ENCODE measurements around the gene ERICH4. TPM values are rescaled to one million over a fixed set of nuclear protein-coding genes. Genes with fewer than 3 reads are reported as not detected.

ERICH4 gene
- total RNA-seq, 1 donor from 2014 or later, result not detected

- intact Hi-C loops (cut with DNase I), result loop anchor here (10.0 kb wide), 1 partner anchor 126 kb away; the partner anchor contains the start of gene CEACAM21
- Histone ChIP-seq H3K4me1 (no peaks in the 10 kb centered on the region), H3K4me3 (peak overlapping the region; percentile 6), H3K9me3 (no peaks in the 10 kb centered on the region), H3K27me3 (no peaks in the 10 kb centered on the region), H3K27ac (no peak overlapping the region), H3K36me3 (no peaks in the 10 kb centered on the region)
- ATAC-seq, result peak; percentile 98
- peak; percentile 86 for DNase-seq
- TF ChIP-seq, protein P1, sequence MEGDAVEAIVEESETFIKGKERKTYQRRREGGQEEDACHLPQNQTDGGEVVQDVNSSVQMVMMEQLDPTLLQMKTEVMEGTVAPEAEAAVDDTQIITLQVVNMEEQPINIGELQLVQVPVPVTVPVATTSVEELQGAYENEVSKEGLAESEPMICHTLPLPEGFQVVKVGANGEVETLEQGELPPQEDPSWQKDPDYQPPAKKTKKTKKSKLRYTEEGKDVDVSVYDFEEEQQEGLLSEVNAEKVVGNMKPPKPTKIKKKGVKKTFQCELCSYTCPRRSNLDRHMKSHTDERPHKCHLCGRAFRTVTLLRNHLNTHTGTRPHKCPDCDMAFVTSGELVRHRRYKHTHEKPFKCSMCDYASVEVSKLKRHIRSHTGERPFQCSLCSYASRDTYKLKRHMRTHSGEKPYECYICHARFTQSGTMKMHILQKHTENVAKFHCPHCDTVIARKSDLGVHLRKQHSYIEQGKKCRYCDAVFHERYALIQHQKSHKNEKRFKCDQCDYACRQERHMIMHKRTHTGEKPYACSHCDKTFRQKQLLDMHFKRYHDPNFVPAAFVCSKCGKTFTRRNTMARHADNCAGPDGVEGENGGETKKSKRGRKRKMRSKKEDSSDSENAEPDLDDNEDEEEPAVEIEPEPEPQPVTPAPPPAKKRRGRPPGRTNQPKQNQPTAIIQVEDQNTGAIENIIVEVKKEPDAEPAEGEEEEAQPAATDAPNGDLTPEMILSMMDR (IDR thresholded peaks at IDR 0.05), result peak; percentile 100
Measured at GRCh38 chr19:41449079-41449864, 6.3 kb downstream of the ERICH4 start.

DNA sequence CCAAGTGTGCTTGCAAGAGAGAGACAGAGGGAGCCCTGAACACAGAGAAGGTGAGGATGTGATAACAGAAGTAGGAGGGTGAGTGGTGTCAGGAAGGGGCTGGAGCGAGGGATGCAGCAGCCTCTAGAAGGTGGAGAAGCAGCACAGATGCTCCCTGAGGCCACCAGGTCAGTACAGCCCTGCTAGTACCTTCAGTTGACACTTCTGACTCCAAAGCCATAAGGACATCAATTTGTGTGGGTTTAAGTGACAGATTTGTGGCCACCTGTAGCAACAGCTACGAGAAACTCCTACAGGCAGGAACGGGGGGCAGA is 6.9 kb downstream of the ERICH4 start:
- intact Hi-C loops (cut with DNase I), result loop anchor here (10.0 kb wide), 1 partner anchor 125 kb away; the partner anchor contains the start of gene CEACAM21
- Histone ChIP-seq H3K27me3 (no peaks in the 10 kb centered on the region), H3K4me3 (no peak overlapping the region), H3K36me3 (no peaks in the 10 kb centered on the region), H3K27ac (no peak overlapping the region), H3K9me3 (no peaks in the 10 kb centered on the region), H3K4me1 (no peaks in the 10 kb centered on the region)
- no peak for DNase-seq
- TF ChIP-seq, protein P1 (IDR thresholded peaks at IDR 0.05), result no peak
- no peak for ATAC-seq

- no peaks in the 10 kb centered on the region for H3K36me3 ChIP-seq
- intact Hi-C loops (cut with DNase I), result no loop called here
- no peak for ATAC-seq
Measured at GRCh38 chr19:41452584-41453275, 9.8 kb downstream of the ERICH4 start.

DNA sequence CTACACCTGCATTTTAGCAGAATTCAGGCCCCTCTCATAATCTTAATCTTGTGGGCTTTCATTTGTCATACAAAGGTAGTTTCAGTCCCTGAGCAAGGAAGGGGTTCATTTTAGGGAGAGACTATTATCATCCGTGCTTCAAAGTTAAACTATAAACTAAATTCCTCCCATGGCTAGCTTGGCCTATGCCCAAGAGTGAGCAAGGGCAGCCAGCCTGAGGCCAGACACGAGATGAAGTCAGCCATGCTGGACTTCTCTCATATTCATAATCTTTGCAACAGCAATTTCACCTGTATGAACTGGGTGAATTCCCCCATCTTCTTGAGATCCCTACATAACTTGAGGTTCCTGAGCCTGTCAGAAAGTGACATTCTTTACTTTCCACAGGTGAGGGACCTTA is 13.0 kb downstream of the ERICH4 start:
- intact Hi-C loops (cut with DNase I), result no loop called here
- peaks cover 16% of the 10 kb centered on the region for H3K4me1 ChIP-seq
- ATAC-seq, result no peak
- H3K9me3 ChIP-seq, result no peaks in the 10 kb centered on the region
- no peak overlapping the region for H3K4me3 ChIP-seq
- no peak for DNase-seq
- H3K27me3 ChIP-seq, result no peaks in the 10 kb centered on the region
- no peak overlapping the region for H3K27ac ChIP-seq
- no peaks in the 10 kb centered on the region for H3K36me3 ChIP-seq
- TF ChIP-seq, protein P1 (IDR thresholded peaks at IDR 0.05), result no peak

More at GRCh38 chr19:41452584-41453275, 9.8 kb downstream of the ERICH4 start:
- Histone ChIP-seq H3K4me1 (peaks cover 16% of the 10 kb centered on the region), H3K27me3 (no peaks in the 10 kb centered on the region), H3K4me3 (no peak overlapping the region), H3K9me3 (no peaks in the 10 kb centered on the region), H3K27ac (no peak overlapping the region)
- TF ChIP-seq, protein P1 (IDR thresholded peaks at IDR 0.05), result no peak
- no peak for DNase-seq

GRCh38 chr19:41456342-41456918 is 13.5 kb downstream of the ERICH4 start:
- no peak overlapping the region for H3K4me3 ChIP-seq
- TF ChIP-seq, protein P1 (IDR thresholded peaks at IDR 0.05), result no peak
- peaks cover 16% of the 10 kb centered on the region for H3K4me1 ChIP-seq
- H3K27me3 ChIP-seq, result no peaks in the 10 kb centered on the region
- ATAC-seq, result no peak
- no peaks in the 10 kb centered on the region for H3K9me3 ChIP-seq
- H3K36me3 ChIP-seq, result no peaks in the 10 kb centered on the region
- no peak overlapping the region for H3K27ac ChIP-seq
- no peak for DNase-seq
- intact Hi-C loops (cut with DNase I), result no loop called here
